Breast epithelium (tissue), 4 donors: ENCODE data around the gene KYNU. TPM values are rescaled to one million over a fixed set of nuclear protein-coding genes. Genes with fewer than 3 reads are reported as not detected.
A peak's percentile ranks its signal among the peaks of the same experiment; 100 is the strongest.

Experiments used
- DNase-seq, 2 donors: peaks; one replicate each; pipeline ENCODE4 v3.0.0-alpha.2; 2019; ENCODE audit warnings: low spot score in 2 of 2
- H3K27ac ChIP-seq, 2 donors: fragments of 200-600 bp; sonication (generic) in 1 of 2; one replicate each; pipeline ENCODE4 v1.5.1; 2016 to 2019; ENCODE audit warnings: mild to moderate bottlenecking in 1 of 2
- H3K27me3 ChIP-seq, 2 donors: fragments of 200-600 bp; sonication (generic) in 1 of 2; one replicate each; pipeline versions ENCODE4 v1.5.1 to v1.6.0; 2017 to 2019; ENCODE audit warnings: control low read depth in 1 of 2, mild to moderate bottlenecking in 1 of 2
- H3K36me3 ChIP-seq: fragments of 200-600 bp; one replicate; pipeline ENCODE4 v1.5.1; 2019
- H3K4me1 ChIP-seq, 2 donors: fragments of 200-600 bp; sonication (generic); one replicate each; pipeline ENCODE4 v1.5.1; 2016 to 2019; ENCODE audit warnings: control low read depth in 1 of 2
- H3K4me3 ChIP-seq, 3 donors: fragments of 200-600 bp; sonication (generic); 1 replicate in 2 of 3; 2 replicates in 1 of 3; pipeline ENCODE4 v1.5.1; 2016 to 2019; ENCODE audit warnings: mild to moderate bottlenecking in 3 of 3, moderate library complexity in 2 of 3
- H3K9me3 ChIP-seq, 2 donors: fragments of 200-600 bp; sonication (generic) in 1 of 2; one replicate each; pipeline ENCODE4 v1.5.1; 2016 to 2019; ENCODE audit warnings: control low read depth in 1 of 2
- CTCF ChIP-seq, 3 donors: fragments of 450-650 bp; IDR thresholded peaks; one replicate each; pipeline ENCODE4 v1.5.1; 2016 to 2017; ENCODE audit warnings: antibody characterized with exemption in 3 of 3, mild to moderate bottlenecking in 3 of 3, moderate library complexity in 3 of 3
- POLR2A ChIP-seq: fragments of 450-650 bp; IDR thresholded peaks from one replicate; pipeline ENCODE4 v1.6.1; 2016; ENCODE audit warnings: antibody characterized with exemption, mild to moderate bottlenecking, moderate library complexity
- POLR2AphosphoS5 ChIP-seq, 3 donors: sonication (generic); formaldehyde crosslinking; IDR thresholded peaks; one replicate each; pipeline ENCODE4 v1.6.1; 2017; ENCODE audit warnings: antibody characterized with exemption in 3 of 3
- intact Hi-C: fragments of 100-400 bp; cut with DNase I; formaldehyde crosslinking; loops from one replicate; pipeline ENCODE4 v1.15.1; 2023; ENCODE audit warnings: low total_unique reads
- total RNA-seq, 3 donors: library from RNA; depleted of rRNA; stranded (reverse); fragments of >200 nt; gene quantifications; one replicate each; pipeline ENCODE4 v1.1.0, GENCODE V29; 2016

Gene KYNU
- total RNA-seq, 3 donors from 2014 or later: 6.9 to 13.1 (median 11.7) TPM

- no peak overlapping the region for H3K4me3 ChIP-seq
- TF ChIP-seq CTCF (IDR thresholded peaks at IDR 0.05) (no peak), POLR2AphosphoS5 (IDR thresholded peaks at IDR 0.05) (no peak)
- H3K4me1 ChIP-seq: no peaks in the 10 kb centered on the region
- no peak for DNase-seq
- no peaks in the 10 kb centered on the region for H3K27me3 ChIP-seq
- H3K9me3 ChIP-seq: no peaks in the 10 kb centered on the region
- no peak overlapping the region for H3K27ac ChIP-seq
- H3K36me3 ChIP-seq: no peaks in the 10 kb centered on the region
- intact Hi-C loops: no loop called here
Observed at GRCh38 chr2:142981756-142982155, 104.3 kb downstream of the KYNU start.

- no peaks in the 10 kb centered on the region for H3K4me1 ChIP-seq
- intact Hi-C loops: no loop called here
Observed at GRCh38 chr2:142983174-142983573, 105.7 kb downstream of the KYNU start.

GRCh38 chr2:142984657-142985056, 107.2 kb downstream of the KYNU start:
- Histone ChIP-seq H3K4me1 (no peaks in the 10 kb centered on the region), H3K36me3 (no peaks in the 10 kb centered on the region), H3K9me3 (no peaks in the 10 kb centered on the region), H3K27me3 (no peaks in the 10 kb centered on the region), H3K27ac (no peak overlapping the region), H3K4me3 (no peak overlapping the region)
- intact Hi-C loops: no loop called here
- no peak for DNase-seq
- TF ChIP-seq CTCF (IDR thresholded peaks at IDR 0.05) (no peak), POLR2AphosphoS5 (IDR thresholded peaks at IDR 0.05) (no peak), POLR2A (no peak)

More at GRCh38 chr2:142983174-142983573, 105.7 kb downstream of the KYNU start:
- no peak overlapping the region for H3K27ac ChIP-seq
- TF ChIP-seq POLR2AphosphoS5 (IDR thresholded peaks at IDR 0.05): no peak
- TF ChIP-seq POLR2A: no peak
- H3K27me3 ChIP-seq: no peaks in the 10 kb centered on the region
- H3K9me3 ChIP-seq: no peaks in the 10 kb centered on the region
- H3K36me3 ChIP-seq: no peaks in the 10 kb centered on the region
- DNase-seq: no peak
- no peak overlapping the region for H3K4me3 ChIP-seq

- Histone ChIP-seq H3K36me3 (no peaks in the 10 kb centered on the region), H3K27ac (no peak overlapping the region), H3K4me3 (no peak overlapping the region), H3K27me3 (no peaks in the 10 kb centered on the region), H3K9me3 (no peaks in the 10 kb centered on the region), H3K4me1 (no peaks in the 10 kb centered on the region)
- intact Hi-C loops: no loop called here
- DNase-seq: no peak
- no peak for TF ChIP-seq CTCF (IDR thresholded peaks at IDR 0.05)
- no peak for TF ChIP-seq POLR2AphosphoS5 (IDR thresholded peaks at IDR 0.05)
- no peak for TF ChIP-seq POLR2A
Observed at GRCh38 chr2:142987044-142987443, 109.6 kb downstream of the KYNU start.

GRCh38 chr2:142989273-142990204, 112.1 kb downstream of the KYNU start:
- no peak overlapping the region for H3K27ac ChIP-seq
- H3K4me1 ChIP-seq: no peaks in the 10 kb centered on the region
- H3K36me3 ChIP-seq: no peaks in the 10 kb centered on the region
- no peak for TF ChIP-seq POLR2A
- peak in 1 of 3 donors; percentile 49 for TF ChIP-seq CTCF (IDR thresholded peaks at IDR 0.05)
- H3K4me3 ChIP-seq: no peak overlapping the region
- no peak for DNase-seq
- intact Hi-C loops: no loop called here
- no peaks in the 10 kb centered on the region for H3K27me3 ChIP-seq
- no peaks in the 10 kb centered on the region for H3K9me3 ChIP-seq
